OCI-LY1 (cell line): Measurements from ENCODE around the gene SOX10.

Experiments used
- H2AFZ ChIP-seq: fragments of 200-600 bp; sonication (generic), shearing (Covaris generic); 2 replicates; pipeline ENCODE4 v1.6.0; 2014; ENCODE audit warnings: antibody characterized with exemption, mild to moderate bottlenecking, low read length
- H3F3A ChIP-seq: fragments of 200-600 bp; sonication (generic), shearing (Covaris generic); 2 replicates; pipeline ENCODE4 v1.6.0; 2014; ENCODE audit warnings: mild to moderate bottlenecking, antibody characterized with exemption, low read length, moderate library complexity; ENCODE audit not compliant: insufficient read depth
- H3K27ac ChIP-seq: fragments of 200-600 bp; sonication (generic); 2 replicates; pipeline ENCODE4 v1.5.1; 2014; ENCODE audit warnings: low read length, mixed run types, mild to moderate bottlenecking, low read depth; ENCODE audit not compliant: poor library complexity, severe bottlenecking
- H3K27me3 ChIP-seq: fragments of 200-600 bp; sonication (generic); 2 replicates; pipeline ENCODE4 v1.6.0; 2014; ENCODE audit warnings: antibody characterized with exemption, mild to moderate bottlenecking, low read length, moderate library complexity; ENCODE audit not compliant: insufficient read depth
- H3K36me3 ChIP-seq: fragments of 200-600 bp; sonication (generic); 2 replicates; pipeline ENCODE4 v1.6.1; 2014; ENCODE audit warnings: mild to moderate bottlenecking, antibody characterized with exemption, low read length, moderate library complexity, mixed read lengths; ENCODE audit not compliant: insufficient read depth
- H3K4me1 ChIP-seq: fragments of 200-600 bp; sonication (generic); 2 replicates; pipeline ENCODE4 v1.5.1; 2014; ENCODE audit warnings: mild to moderate bottlenecking, low read length, moderate library complexity; ENCODE audit not compliant: insufficient read depth, severe bottlenecking
- H3K4me2 ChIP-seq: fragments of 200-600 bp; sonication (generic), shearing (Covaris generic); 2 replicates; pipeline ENCODE4 v1.6.1; 2014; ENCODE audit warnings: low read length
- H3K4me3 ChIP-seq: fragments of 200-600 bp; sonication (generic); 2 replicates; pipeline ENCODE4 v1.5.1; 2014; ENCODE audit warnings: low read length, low read depth, mild to moderate bottlenecking, mixed read lengths; ENCODE audit not compliant: poor library complexity, severe bottlenecking
- H3K79me2 ChIP-seq: fragments of 200-600 bp; shearing (Covaris generic); 2 replicates; pipeline ENCODE4 v1.6.1; 2016; ENCODE audit warnings: mixed run types, low read length, mixed read lengths; ENCODE audit not compliant: insufficient read depth
- H3K9ac ChIP-seq: fragments of 200-600 bp; sonication (generic), shearing (Covaris generic); 2 replicates; pipeline ENCODE4 v1.6.1; 2014; ENCODE audit warnings: mild to moderate bottlenecking, low read length, mixed read lengths
- H3K9me2 ChIP-seq: fragments of 200-600 bp; sonication (generic), shearing (Covaris generic); 2 replicates; pipeline ENCODE4 v1.6.1; 2014; ENCODE audit warnings: low read depth, mild to moderate bottlenecking, low read length, mixed read lengths
- H3K9me3 ChIP-seq: fragments of 200-600 bp; shearing (Covaris generic); 2 replicates; pipeline ENCODE4 v1.6.1; 2014; ENCODE audit warnings: low read length, mixed read lengths
- H4K20me1 ChIP-seq: fragments of 200-600 bp; sonication (generic), shearing (Covaris generic); 2 replicates; pipeline ENCODE4 v1.6.0; 2016; ENCODE audit warnings: mild to moderate bottlenecking, low read length; ENCODE audit not compliant: insufficient read depth
- CTCF ChIP-seq: fragments of 200-600 bp; sonication (generic), shearing (Covaris generic); IDR thresholded peaks from 2 replicates; pipeline ENCODE4 v1.5.1; 2017; ENCODE audit warnings: mild to moderate bottlenecking, antibody characterized with exemption, low read length, moderate library complexity, mixed read lengths
- EZH2 ChIP-seq: fragments of 200-600 bp; sonication (generic), shearing (Covaris generic); IDR thresholded peaks from 2 replicates; pipeline ENCODE4 v1.8.0; 2017; ENCODE audit warnings: borderline replicate concordance, mixed run types, mild to moderate bottlenecking, antibody characterized with exemption, low read length, moderate library complexity, mixed read lengths

The SOX10 gene

DNA sequence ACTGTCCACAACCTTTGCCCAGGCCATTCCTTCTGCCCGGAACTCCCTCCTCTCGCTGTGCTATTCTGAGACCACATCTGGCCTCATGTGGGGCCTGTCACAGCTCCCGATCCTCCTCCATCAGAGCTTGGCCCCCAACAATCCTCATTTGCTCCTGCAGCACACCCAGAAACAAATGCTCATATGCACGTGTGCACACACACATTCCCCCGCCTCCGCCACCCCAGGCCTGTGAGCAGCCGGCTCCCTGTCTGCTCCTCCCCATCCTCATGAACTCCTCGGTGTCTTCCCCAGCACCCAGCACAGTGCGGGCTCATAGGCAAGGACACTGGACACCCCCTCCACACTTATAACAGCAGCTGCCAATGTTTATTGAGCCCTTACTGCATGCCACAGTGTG, 43.1 kb upstream of the SOX10 start:
- Histone ChIP-seq H3K36me3 (no peaks in the 10 kb centered on the region), H3K9me3 (no peaks in the 10 kb centered on the region), H3F3A (no peaks in the 10 kb centered on the region), H2AFZ (no peak overlapping the region), H3K4me2 (no peak overlapping the region), H3K79me2 (no peaks in the 10 kb centered on the region), H3K27ac (no peak overlapping the region), H3K4me3 (no peak overlapping the region), H3K4me1 (no peaks in the 10 kb centered on the region), H3K27me3 (peaks cover 19% of the 10 kb centered on the region), H3K9me2 (no peaks in the 10 kb centered on the region), H4K20me1 (no peaks in the 10 kb centered on the region), H3K9ac (no peak overlapping the region)
- TF ChIP-seq CTCF, result no peak
- no peak for TF ChIP-seq EZH2

- Histone ChIP-seq H3K79me2 (no peaks in the 10 kb centered on the region), H3F3A (no peaks in the 10 kb centered on the region), H3K4me1 (no peaks in the 10 kb centered on the region), H3K27ac (no peak overlapping the region), H3K9me2 (no peaks in the 10 kb centered on the region), H4K20me1 (no peaks in the 10 kb centered on the region), H3K4me2 (no peak overlapping the region), H3K27me3 (peaks cover 19% of the 10 kb centered on the region), H3K9ac (no peak overlapping the region), H3K9me3 (no peaks in the 10 kb centered on the region), H3K36me3 (no peaks in the 10 kb centered on the region), H2AFZ (no peak overlapping the region), H3K4me3 (no peak overlapping the region)
- TF ChIP-seq CTCF (no peak), EZH2 (no peak)
Observed at GRCh38 chr22:38026130-38027111, 42.1 kb upstream of the SOX10 start.

DNA sequence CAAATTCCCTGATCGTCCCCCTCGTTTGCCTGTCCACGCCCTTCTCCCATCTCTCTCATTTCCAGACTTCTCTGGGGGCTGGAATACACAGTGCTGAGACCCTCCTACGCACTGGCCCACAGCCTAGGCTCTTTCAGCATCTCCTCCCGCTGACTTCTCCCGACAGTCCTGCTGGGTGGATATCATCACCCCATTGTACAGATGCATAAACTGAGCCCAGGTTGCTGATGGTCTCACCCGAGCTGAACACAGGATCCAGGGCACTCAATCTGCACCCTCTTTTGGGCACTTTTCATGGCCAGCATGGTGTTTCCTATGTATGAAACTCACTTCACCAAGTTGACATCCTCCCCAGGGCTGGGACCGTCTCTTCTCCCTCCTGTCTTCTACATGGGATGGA, 41.2 kb upstream of the SOX10 start:
- no peaks in the 10 kb centered on the region for H4K20me1 ChIP-seq
- H3K9me3 ChIP-seq, result no peaks in the 10 kb centered on the region
- no peaks in the 10 kb centered on the region for H3F3A ChIP-seq
- no peak overlapping the region for H3K4me2 ChIP-seq
- no peak overlapping the region for H3K4me3 ChIP-seq
- no peaks in the 10 kb centered on the region for H3K79me2 ChIP-seq
- H3K27me3 ChIP-seq, result peaks cover 18% of the 10 kb centered on the region
- H3K4me1 ChIP-seq, result no peaks in the 10 kb centered on the region
- H2AFZ ChIP-seq, result no peak overlapping the region
- no peak overlapping the region for H3K9ac ChIP-seq
- no peak overlapping the region for H3K27ac ChIP-seq
- H3K36me3 ChIP-seq, result no peaks in the 10 kb centered on the region
- H3K9me2 ChIP-seq, result no peaks in the 10 kb centered on the region
- TF ChIP-seq EZH2 (no peak), CTCF (no peak)
